H9 (cell line): ENCODE data around the gene ULK1. TPM values are rescaled to one million over a fixed set of nuclear protein-coding genes. Genes with fewer than 3 reads are reported as not detected.

ENCODE experiments used
- DNase-seq: peaks from one replicate; pipeline ENCODE4 v3.0.0-alpha.2; 2017
- H2AFZ ChIP-seq: one replicate; pipeline ENCODE4 v1.6.1; 2013; ENCODE audit warnings: mild to moderate bottlenecking, low read length, control low read depth, moderate library complexity
- H2AK5ac ChIP-seq: 2 replicates; pipeline ENCODE4 v1.6.1; 2013; ENCODE audit warnings: low read length, control low read depth, mixed read lengths; ENCODE audit not compliant: insufficient read length
- H2BK120ac ChIP-seq: one replicate; pipeline ENCODE4 v1.6.1; 2013; ENCODE audit warnings: low read depth, mild to moderate bottlenecking, low read length, control low read depth, inconsistent platforms; ENCODE audit not compliant: poor library complexity, severe bottlenecking
- H2BK12ac ChIP-seq: 2 replicates; pipeline ENCODE4 v1.6.1; 2013; ENCODE audit warnings: low read length, control low read depth, mixed read lengths, low read depth; ENCODE audit not compliant: insufficient read length
- H2BK15ac ChIP-seq: 2 replicates; pipeline ENCODE4 v1.6.1; 2013; ENCODE audit warnings: low read depth, low read length, control low read depth
- H2BK20ac ChIP-seq: one replicate; pipeline ENCODE4 v1.6.1; 2013; ENCODE audit warnings: low read depth, mild to moderate bottlenecking, low read length, control low read depth, inconsistent platforms; ENCODE audit not compliant: poor library complexity, severe bottlenecking
- H2BK5ac ChIP-seq: 2 replicates; pipeline ENCODE4 v1.6.1; 2013; ENCODE audit warnings: low read length, control low read depth, mixed read lengths; ENCODE audit not compliant: insufficient read length
- H3K14ac ChIP-seq: 2 replicates; pipeline ENCODE4 v1.6.1; 2013; ENCODE audit warnings: low read length, control low read depth; ENCODE audit not compliant: insufficient read depth
- H3K18ac ChIP-seq: 2 replicates; pipeline ENCODE4 v1.6.1; 2013; ENCODE audit warnings: low read depth, mild to moderate bottlenecking, mixed read lengths, low read length, control low read depth; ENCODE audit not compliant: insufficient read length
- H3K23ac ChIP-seq: 2 replicates; pipeline ENCODE4 v1.6.1; 2013; ENCODE audit warnings: low read length, control low read depth, mixed read lengths, low read depth; ENCODE audit not compliant: insufficient read length
- H3K23me2 ChIP-seq: 2 replicates; pipeline ENCODE4 v1.6.1; 2013; ENCODE audit warnings: low read depth, mild to moderate bottlenecking, mixed read lengths, low read length, control low read depth; ENCODE audit not compliant: insufficient read length, poor library complexity, severe bottlenecking
- H3K27ac ChIP-seq: 2 replicates; pipeline ENCODE4 v1.5.1; 2013; ENCODE audit warnings: low read length, control low read depth, mixed read lengths, low read depth; ENCODE audit not compliant: insufficient read length
- H3K27me3 ChIP-seq: 2 replicates; pipeline ENCODE4 v1.6.1; 2013; ENCODE audit warnings: low read length, control low read depth, inconsistent platforms; ENCODE audit not compliant: insufficient read depth
- H3K4ac ChIP-seq: 2 replicates; pipeline ENCODE4 v1.6.1; 2013; ENCODE audit warnings: low read depth, mild to moderate bottlenecking, control low read depth, inconsistent platforms, low read length, moderate library complexity
- H3K4me1 ChIP-seq: 2 replicates; pipeline ENCODE4 v1.6.1; 2013; ENCODE audit warnings: low read length, control low read depth, inconsistent platforms; ENCODE audit not compliant: insufficient read depth
- H3K4me2 ChIP-seq: 2 replicates; pipeline ENCODE4 v1.6.1; 2013; ENCODE audit warnings: low read length, control low read depth, mixed read lengths; ENCODE audit not compliant: insufficient read length, insufficient read depth
- H3K56ac ChIP-seq: 2 replicates; pipeline ENCODE4 v1.6.1; 2013; ENCODE audit warnings: low read depth, mild to moderate bottlenecking, mixed read lengths, low read length, control low read depth; ENCODE audit not compliant: insufficient read length
- H3K79me1 ChIP-seq: 2 replicates; pipeline ENCODE4 v1.6.1; 2013; ENCODE audit warnings: low read depth, mild to moderate bottlenecking, moderate library complexity, low read length, control low read depth, inconsistent platforms; ENCODE audit not compliant: insufficient read depth, poor library complexity, severe bottlenecking
- H3K79me2 ChIP-seq: 2 replicates; pipeline ENCODE4 v1.6.1; 2013; ENCODE audit warnings: low read length, control low read depth, inconsistent platforms; ENCODE audit not compliant: insufficient read depth
- H3K9ac ChIP-seq: 2 replicates; pipeline ENCODE4 v1.6.1; 2013; ENCODE audit warnings: low read length, control low read depth, mixed read lengths; ENCODE audit not compliant: insufficient read length; ENCODE audit errors: extremely low read depth
- H3K9me3 ChIP-seq: one replicate; pipeline ENCODE4 v1.6.1; 2013; ENCODE audit warnings: low read depth, low read length, inconsistent platforms; ENCODE audit not compliant: control insufficient read depth
- H3T11ph ChIP-seq: one replicate; pipeline ENCODE4 v1.6.1; 2013; ENCODE audit warnings: mild to moderate bottlenecking, low read length, control low read depth, inconsistent platforms
- H4K20me1 ChIP-seq: one replicate; pipeline ENCODE4 v1.6.1; 2013; ENCODE audit not compliant: control insufficient read depth, insufficient read length, insufficient read depth
- H4K5ac ChIP-seq: 2 replicates; pipeline ENCODE4 v1.6.1; 2013; ENCODE audit warnings: low read depth, mild to moderate bottlenecking, mixed read lengths, low read length, control low read depth; ENCODE audit not compliant: insufficient read length
- H4K8ac ChIP-seq: replicated peaks from 2 replicates; pipeline ENCODE4 v1.6.1; 2013; ENCODE audit warnings: low read length, control low read depth, mixed read lengths, low read depth; ENCODE audit not compliant: insufficient read length
- H4K91ac ChIP-seq: 2 replicates; pipeline ENCODE4 v1.6.1; 2013; ENCODE audit warnings: low read depth, mild to moderate bottlenecking, moderate library complexity, mixed read lengths, low read length, control low read depth; ENCODE audit not compliant: insufficient read length
- H3K27ac Mint-ChIP-seq, 3 experiments: 2 replicates in 2 of 3; 3 replicates in 1 of 3; pipeline ENCODE4 v1.8.0; 2020 to 2021; ENCODE audit warnings: mixed read lengths in 3 of 3, mild to moderate bottlenecking in 1 of 3, moderate library complexity in 1 of 3
- H3K27me3 Mint-ChIP-seq: 2 replicates; pipeline ENCODE4 v1.8.0; 2021; ENCODE audit warnings: low read depth, mild to moderate bottlenecking, moderate library complexity, mixed read lengths
- H3K36me3 Mint-ChIP-seq, 3 experiments: 2 replicates in 2 of 3; 3 replicates in 1 of 3; pipeline ENCODE4 v1.8.0; 2020 to 2021; ENCODE audit warnings: low read depth in 3 of 3, mixed read lengths in 3 of 3; ENCODE audit not compliant: insufficient read depth in 1 of 3
- H3K4me1 Mint-ChIP-seq, 2 experiments: 2 replicates each; pipeline ENCODE4 v1.8.0; 2020; ENCODE audit warnings: mixed read lengths in 2 of 2
- H3K4me3 Mint-ChIP-seq, 2 experiments: 2 replicates in 1 of 2; 3 replicates in 1 of 2; pipeline ENCODE4 v1.8.0; 2020 to 2021; ENCODE audit warnings: mild to moderate bottlenecking in 2 of 2, mixed read lengths in 2 of 2, moderate library complexity in 1 of 2
- H3K9me3 Mint-ChIP-seq, 2 experiments: 2 replicates in 1 of 2; 3 replicates in 1 of 2; pipeline ENCODE4 v1.8.0; 2020; ENCODE audit warnings: mild to moderate bottlenecking in 2 of 2, mixed read lengths in 2 of 2, moderate library complexity in 1 of 2
- WGBS: extraction: QIAGEN DNeasy Blood & Tissue Kit; methylation state at CpG from one replicate; pipeline ENCODE4 v1.1.7; 2013; ENCODE audit warnings: missing lambda C conversion rate, low lambda C conversion rate, mixed read lengths; ENCODE audit not compliant: insufficient read length; ENCODE audit errors: extremely low coverage; 5-methylcytosine and 5-hydroxymethylcytosine counted together
- total RNA-seq: library from RNA; stranded (reverse); gene quantifications from 2 replicates; pipeline ENCODE4 v1.2.1, GENCODE V29; 2021
- TF ChIP-seq, protein P1 (sequence below): fragments of 200-600 bp; sonication (generic); conservative IDR thresholded peaks from 3 replicates; pipeline ENCODE4 v1.8.0; 2021; ENCODE audit warnings: antibody characterized with exemption, mild to moderate bottlenecking

ULK1 gene
- total RNA-seq, 1 experiment from 2014 or later: 57.2 TPM

DNA sequence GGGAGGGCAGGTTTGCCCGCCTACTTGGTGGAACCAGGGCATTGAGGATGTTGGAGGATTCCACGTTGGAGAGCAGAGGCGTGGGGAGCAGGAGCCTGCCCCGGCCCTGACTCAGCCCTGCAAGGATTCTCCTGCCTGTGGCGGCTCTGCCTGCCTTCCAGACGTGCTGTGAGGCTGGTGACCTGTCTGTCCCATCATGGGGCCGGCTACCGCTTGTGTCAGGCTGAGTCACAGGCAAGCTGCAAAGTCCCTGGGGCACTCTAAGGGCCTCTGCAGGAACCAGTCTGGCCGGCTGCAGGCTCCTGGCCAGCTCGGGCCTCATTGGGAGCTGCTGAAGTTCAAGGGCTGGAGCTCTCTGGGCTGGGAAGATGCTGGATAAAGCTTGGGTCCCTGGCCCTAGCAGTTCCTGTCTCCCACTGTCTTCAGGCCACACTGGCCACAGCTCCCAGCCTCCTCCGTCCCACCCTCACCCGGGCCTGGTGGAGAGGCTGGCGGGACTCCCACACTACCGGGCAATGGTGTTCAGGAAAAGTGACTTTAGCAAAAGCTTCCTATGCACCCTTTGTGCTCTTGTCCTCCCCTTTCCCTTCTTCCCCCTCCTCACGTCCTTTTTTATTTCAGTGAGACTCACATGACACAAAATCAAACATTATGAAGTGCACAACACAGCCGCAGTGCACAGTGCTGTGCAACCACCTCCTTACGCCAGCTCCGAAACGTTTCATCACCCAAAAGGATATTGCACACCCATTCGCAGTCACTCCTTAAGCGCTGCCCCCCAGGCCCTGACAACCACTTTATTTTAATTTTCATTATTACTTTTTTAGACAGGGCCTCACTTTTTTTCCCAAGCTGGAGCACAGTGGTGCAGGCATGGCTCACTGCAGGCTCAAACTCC is 22.0 kb upstream of the ULK1 start:
- H3K36me3 Mint-ChIP-seq: peaks cover 0 to 10% (median 7%) of the 10 kb centered on the region in 3 experiments; a peak in 5 of 7 replicates
- H3T11ph ChIP-seq: no peak overlapping the region
- H2BK5ac ChIP-seq: no peak overlapping the region
- H3K79me1 ChIP-seq: no peaks in the 10 kb centered on the region
- no peak overlapping the region for H3K18ac ChIP-seq
- H2BK12ac ChIP-seq: no peak overlapping the region
- no peaks in the 10 kb centered on the region for H3K4me1 ChIP-seq
- no peak overlapping the region for H3K56ac ChIP-seq
- H3K27me3 ChIP-seq: no peaks in the 10 kb centered on the region
- no peak overlapping the region for H3K4me2 ChIP-seq
- H3K27ac ChIP-seq: no peak overlapping the region
- no peak overlapping the region for H2BK120ac ChIP-seq
- no peak overlapping the region for H4K91ac ChIP-seq
- H2BK15ac ChIP-seq: no peak overlapping the region
- TF ChIP-seq, protein P1, sequence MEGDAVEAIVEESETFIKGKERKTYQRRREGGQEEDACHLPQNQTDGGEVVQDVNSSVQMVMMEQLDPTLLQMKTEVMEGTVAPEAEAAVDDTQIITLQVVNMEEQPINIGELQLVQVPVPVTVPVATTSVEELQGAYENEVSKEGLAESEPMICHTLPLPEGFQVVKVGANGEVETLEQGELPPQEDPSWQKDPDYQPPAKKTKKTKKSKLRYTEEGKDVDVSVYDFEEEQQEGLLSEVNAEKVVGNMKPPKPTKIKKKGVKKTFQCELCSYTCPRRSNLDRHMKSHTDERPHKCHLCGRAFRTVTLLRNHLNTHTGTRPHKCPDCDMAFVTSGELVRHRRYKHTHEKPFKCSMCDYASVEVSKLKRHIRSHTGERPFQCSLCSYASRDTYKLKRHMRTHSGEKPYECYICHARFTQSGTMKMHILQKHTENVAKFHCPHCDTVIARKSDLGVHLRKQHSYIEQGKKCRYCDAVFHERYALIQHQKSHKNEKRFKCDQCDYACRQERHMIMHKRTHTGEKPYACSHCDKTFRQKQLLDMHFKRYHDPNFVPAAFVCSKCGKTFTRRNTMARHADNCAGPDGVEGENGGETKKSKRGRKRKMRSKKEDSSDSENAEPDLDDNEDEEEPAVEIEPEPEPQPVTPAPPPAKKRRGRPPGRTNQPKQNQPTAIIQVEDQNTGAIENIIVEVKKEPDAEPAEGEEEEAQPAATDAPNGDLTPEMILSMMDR: no peak
- H3K27ac Mint-ChIP-seq: peak overlapping the region; percentile 41 to 90 (median 49); a peak in 2 of 7 replicates
- H3K79me2 ChIP-seq: no peaks in the 10 kb centered on the region
- H3K9me3 ChIP-seq: no peaks in the 10 kb centered on the region
- no peak overlapping the region for H4K8ac ChIP-seq
- H2BK20ac ChIP-seq: no peak overlapping the region
- no peak for DNase-seq
- no peak overlapping the region for H3K23ac ChIP-seq
- H3K14ac ChIP-seq: no peak overlapping the region; the same call in 1 of the 2 replicates
- no peak overlapping the region for H2AFZ ChIP-seq
- no CpG with 5 or more reads among the region's 21 CpGs for WGBS
- H3K4me1 Mint-ChIP-seq: peaks cover 2% of the 10 kb centered on the region in 2 experiments; a peak in 1 of 4 replicates
- H3K4ac ChIP-seq: no peak overlapping the region
- peak overlapping the region in 1 of 2 experiments; percentile 40; a peak in 2 of 5 replicates for H3K4me3 Mint-ChIP-seq
- H3K9ac ChIP-seq: no peak overlapping the region
- H4K5ac ChIP-seq: no peak overlapping the region
- H2AK5ac ChIP-seq: no peak overlapping the region
- no peaks in the 10 kb centered on the region; the same call in none of the 2 replicates for H3K27me3 Mint-ChIP-seq
- peaks cover 15% of the 10 kb centered on the region in 2 experiments for H3K9me3 Mint-ChIP-seq
- no peaks in the 10 kb centered on the region for H4K20me1 ChIP-seq
- H3K23me2 ChIP-seq: no peaks in the 10 kb centered on the region
